ENCODE results near the gene PTPA.

GRCh38 chr9:129126749-129127618, 15.8 kb downstream of the PTPA start:
- TF ChIP-seq EZH2 (IDR thresholded peaks at IDR 0.05; ENCODE audit: insufficient read depth, poor library complexity, severe bottlenecking) (no peak), EZH2phosphoT487 (IDR thresholded peaks at IDR 0.05; ENCODE audit: insufficient read depth, low read depth) (no peak)

Measured in GM23248 (cell line).